GM21737 (cell line): ENCODE measurements around the gene NXN.
"Not testable (repeated sequence)": the region's sequence is repeated elsewhere in the genome, so short reads cannot be mapped to it uniquely, and the experiment has no call there.

ENCODE experiments used
- ATAC-seq: cut with Tn5 transposase; IDR thresholded peaks from one replicate; pipeline ENCODE4 v1.9.1; 2021; ENCODE audit warnings: mild to moderate bottlenecking, moderate library complexity; ENCODE audit not compliant: unreplicated experiment

Gene NXN

GRCh38 chr17:804541-805435 lies 174.8 kb downstream of the NXN start:
- no peak for ATAC-seq

GRCh38 chr17:802901-803881 lies 176.4 kb downstream of the NXN start:
- no peak for ATAC-seq

GRCh38 chr17:802481-802880 lies 177.1 kb downstream of the NXN start:
- no peak for ATAC-seq

- no peak for ATAC-seq
Measured at GRCh38 chr17:801660-802059, 177.9 kb downstream of the NXN start.

GRCh38 chr17:800446-801242 lies 178.9 kb downstream of the NXN start:
- no peak for ATAC-seq

GRCh38 chr17:799261-799660 lies 180.3 kb downstream of the NXN start:
- no peak for ATAC-seq

- no peak for ATAC-seq
Measured at GRCh38 chr17:798246-798645, 181.3 kb downstream of the NXN start.

GRCh38 chr17:797236-797840 lies 182.2 kb downstream of the NXN start:
- ATAC-seq, result no peak

GRCh38 chr17:796609-797008 lies 183.0 kb downstream of the NXN start:
- ATAC-seq, result no peak

- no peak for ATAC-seq
Measured at GRCh38 chr17:795721-796120, 183.9 kb downstream of the NXN start.

- no peak for ATAC-seq
Measured at GRCh38 chr17:795276-795675, 184.3 kb downstream of the NXN start.

GRCh38 chr17:794876-795275 lies 184.7 kb downstream of the NXN start:
- peak; percentile 52 for ATAC-seq

- ATAC-seq, result no peak
Measured at GRCh38 chr17:792277-792676, 187.3 kb downstream of the NXN start.

- ATAC-seq, result no peak
Measured at GRCh38 chr17:791829-792228, 187.7 kb downstream of the NXN start.

GRCh38 chr17:790874-791247 lies 188.7 kb downstream of the NXN start:
- ATAC-seq, result not testable (repeated sequence)

GRCh38 chr17:789931-790873 lies 189.4 kb downstream of the NXN start:
- ATAC-seq, result not testable (repeated sequence)

GRCh38 chr17:789160-789840 lies 190.3 kb downstream of the NXN start:
- no peak for ATAC-seq

GRCh38 chr17:788551-788950 lies 191.0 kb downstream of the NXN start:
- ATAC-seq, result no peak
